Retina (tissue), 1 donor: ENCODE measurements around the gene DLGAP5.

ENCODE experiments used
- DNase-seq: peaks from one replicate; pipeline ENCODE4 v3.0.0-alpha.2; 2016

DLGAP5 gene

GRCh38 chr14:55180006-55180405, 11.4 kb downstream of the DLGAP5 start:
- DNase-seq: no peak

- no peak for DNase-seq
These were observed 20.9 kb downstream of the DLGAP5 start for GRCh38 chr14:55170526-55170925.

- no peak for DNase-seq
These were observed 30.4 kb downstream of the DLGAP5 start for GRCh38 chr14:55160989-55161388.

- DNase-seq: no peak
These were observed 33.0 kb downstream of the DLGAP5 start for GRCh38 chr14:55158412-55158811.

GRCh38 chr14:55157080-55157479, 34.3 kb downstream of the DLGAP5 start:
- no peak for DNase-seq

- no peak for DNase-seq
These were observed 37.4 kb downstream of the DLGAP5 start for GRCh38 chr14:55153951-55154350.

GRCh38 chr14:55152052-55152753, 39.2 kb downstream of the DLGAP5 start:
- no peak for DNase-seq

GRCh38 chr14:55151601-55152000, 39.8 kb downstream of the DLGAP5 start:
- no peak for DNase-seq

GRCh38 chr14:55146425-55146824, 45.0 kb downstream of the DLGAP5 start:
- no peak for DNase-seq

GRCh38 chr14:55142466-55142865, 48.9 kb downstream of the DLGAP5 start:
- no peak for DNase-seq

- DNase-seq: no peak
These were observed 49.6 kb downstream of the DLGAP5 start for GRCh38 chr14:55141825-55142224.

- DNase-seq: no peak
These were observed 51.5 kb downstream of the DLGAP5 start for GRCh38 chr14:55139696-55140509.

GRCh38 chr14:55139141-55139540, 52.2 kb downstream of the DLGAP5 start:
- no peak for DNase-seq

GRCh38 chr14:55138091-55138490, 53.3 kb downstream of the DLGAP5 start:
- no peak for DNase-seq

- DNase-seq: no peak
These were observed 54.2 kb downstream of the DLGAP5 start for GRCh38 chr14:55136885-55137786.

- no peak for DNase-seq
These were observed 55.1 kb downstream of the DLGAP5 start for GRCh38 chr14:55136241-55136640.

- no peak for DNase-seq
These were observed 58.0 kb downstream of the DLGAP5 start for GRCh38 chr14:55133416-55133815.

GRCh38 chr14:55131370-55132137, 59.8 kb downstream of the DLGAP5 start:
- no peak for DNase-seq

- DNase-seq: no peak
These were observed 61.2 kb downstream of the DLGAP5 start for GRCh38 chr14:55130196-55130550.

GRCh38 chr14:55129428-55130195, 61.8 kb downstream of the DLGAP5 start:
- peak; percentile 79 for DNase-seq

- peak; percentile 37 for DNase-seq
These were observed 62.3 kb downstream of the DLGAP5 start, which contains the start of gene LGALS3 for GRCh38 chr14:55129086-55129427. Gene LGALS3 (plus strand): TSS chr14:55129252. CDS start chr14:55137374, 8,122 bp downstream.
